Fibroblast of lung (primary cell): ENCODE results near the gene CELF3. TPM values are rescaled to one million over a fixed set of nuclear protein-coding genes. Genes with fewer than 3 reads are reported as not detected.
"Not testable (repeated sequence)": the region's sequence is repeated elsewhere in the genome, so short reads cannot be mapped to it uniquely, and the experiment has no call there.

ENCODE experiments used
- DNase-seq, 2 donors: peaks; one replicate each; pipeline versions ENCODE4 v3.0.0 to v3.0.0-alpha.2; 2010; ENCODE audit warnings: low read depth in 2 of 2
- H2AFZ ChIP-seq: 2 replicates; pipeline ENCODE4 v1.5.1; 2012; ENCODE audit warnings: low read length, control low read depth, inconsistent platforms
- H3K27ac ChIP-seq: 2 replicates; pipeline ENCODE4 v1.5.1; 2011; ENCODE audit warnings: low read length, control low read depth; ENCODE audit not compliant: insufficient read depth
- H3K27me3 ChIP-seq: 2 replicates; pipeline ENCODE4 v1.5.1; 2011; ENCODE audit warnings: mild to moderate bottlenecking, low read length; ENCODE audit not compliant: control insufficient read depth, insufficient read depth
- H3K36me3 ChIP-seq: 2 replicates; pipeline ENCODE4 v1.5.1; 2011; ENCODE audit warnings: low read length; ENCODE audit not compliant: control insufficient read depth, insufficient read depth
- H3K4me1 ChIP-seq: 2 replicates; pipeline ENCODE4 v1.5.1; 2011; ENCODE audit warnings: low read length; ENCODE audit not compliant: control insufficient read depth, insufficient read depth; ENCODE audit errors: extremely low read depth
- H3K4me2 ChIP-seq: 2 replicates; pipeline ENCODE4 v1.5.1; 2011; ENCODE audit warnings: low read length, control low read depth; ENCODE audit not compliant: insufficient read depth; ENCODE audit errors: extremely low read depth
- H3K4me3 ChIP-seq, 4 experiments: fragments of 200-600 bp in 1 of 4; sonication (generic) in 1 of 4; replicated peaks in 1 of 4; 2 replicates each; pipeline ENCODE4 v1.5.1; 2011 to 2016; ENCODE audit warnings: low read length in 4 of 4, low read depth in 3 of 4, mild to moderate bottlenecking in 3 of 4, control low read depth in 2 of 4, inconsistent platforms in 1 of 4, mixed read lengths in 1 of 4; ENCODE audit not compliant: insufficient read depth in 1 of 4; ENCODE audit errors: control extremely low read depth in 1 of 4
- H3K79me2 ChIP-seq: 2 replicates; pipeline ENCODE4 v1.5.1; 2012; ENCODE audit warnings: mild to moderate bottlenecking, low read length, inconsistent platforms; ENCODE audit not compliant: control insufficient read depth, insufficient read depth
- H3K9ac ChIP-seq: 2 replicates; pipeline ENCODE4 v1.5.1; 2011; ENCODE audit warnings: mild to moderate bottlenecking, low read length, control low read depth; ENCODE audit not compliant: insufficient read depth
- H3K9me3 ChIP-seq: 2 replicates; pipeline ENCODE4 v1.5.1; 2012; ENCODE audit warnings: low read depth, low read length; ENCODE audit not compliant: control insufficient read depth, insufficient read depth
- H4K20me1 ChIP-seq: 2 replicates; pipeline ENCODE4 v1.5.1; 2011; ENCODE audit warnings: low read length; ENCODE audit not compliant: control insufficient read depth, insufficient read depth; ENCODE audit errors: extremely low read depth
- EZH2 ChIP-seq: IDR thresholded peaks from 2 replicates; pipeline ENCODE4 v1.5.1; 2012; ENCODE audit warnings: low read length, control low read depth, mild to moderate bottlenecking; ENCODE audit errors: missing control alignments
- polyA plus RNA-seq, 2 donors: library from polyadenylated mRNA; depleted of rRNA in 1 of 2; stranded (reverse) in 1 of 2; unstranded in 1 of 2; fragments of >200 nt; gene quantifications; 2 replicates each; pipeline ENCODE4 v1.2.1, GENCODE V29; 2011 to 2012; ENCODE audit warnings: missing spikeins in 1 of 2
- total RNA-seq: library from RNA; depleted of rRNA; stranded (reverse); fragments of >200 nt; gene quantifications from 2 replicates; pipeline ENCODE4 v1.2.1, GENCODE V29; 2014
- TF ChIP-seq, protein P1 (sequence below), 2 donors: IDR thresholded peaks in 1 of 2; conservative IDR thresholded peaks in 1 of 2; 1 replicate in 1 of 2; 2 replicates in 1 of 2; pipeline ENCODE4 v1.5.1; 2011 to 2012; ENCODE audit warnings: low read length in 2 of 2, control low read depth in 1 of 2, inconsistent platforms in 1 of 2, low read depth in 1 of 2, mild to moderate bottlenecking in 1 of 2

Gene CELF3
- total and polyA plus RNA-seq, 2 donors (not counting 1 experiment from before 2014, with no cell fraction given) = not detected

DNA sequence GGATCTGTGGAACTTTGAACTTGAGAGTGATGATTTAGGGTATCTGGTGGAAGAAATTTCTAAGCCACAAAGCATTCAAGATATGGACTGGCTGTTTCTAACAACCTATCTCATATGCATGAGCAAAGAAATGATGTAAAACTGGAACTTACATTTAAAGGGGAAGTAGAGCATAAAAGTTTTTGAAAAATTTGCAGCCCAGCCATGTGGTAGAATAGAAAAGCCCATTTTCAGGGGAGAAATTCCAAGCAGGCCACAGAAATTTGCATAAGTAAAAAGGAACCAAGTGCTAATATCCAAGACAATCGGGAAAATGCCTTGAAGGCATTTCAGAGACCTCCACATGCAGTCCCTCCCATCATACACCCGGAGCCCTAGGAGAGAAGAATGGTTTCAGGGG, 20.4 kb upstream of the CELF3 start:
- Histone ChIP-seq H3K4me3 (no peak overlapping the region), H3K79me2 (no peaks in the 10 kb centered on the region), H2AFZ (no peak overlapping the region), H3K27ac (no peak overlapping the region), H3K9me3 (no peaks in the 10 kb centered on the region), H4K20me1 (no peaks in the 10 kb centered on the region), H3K27me3 (peaks cover 3% of the 10 kb centered on the region), H3K4me1 (no peaks in the 10 kb centered on the region), H3K9ac (no peak overlapping the region), H3K4me2 (no peak overlapping the region), H3K36me3 (no peaks in the 10 kb centered on the region)
- no peak for DNase-seq
- TF ChIP-seq, protein P1, sequence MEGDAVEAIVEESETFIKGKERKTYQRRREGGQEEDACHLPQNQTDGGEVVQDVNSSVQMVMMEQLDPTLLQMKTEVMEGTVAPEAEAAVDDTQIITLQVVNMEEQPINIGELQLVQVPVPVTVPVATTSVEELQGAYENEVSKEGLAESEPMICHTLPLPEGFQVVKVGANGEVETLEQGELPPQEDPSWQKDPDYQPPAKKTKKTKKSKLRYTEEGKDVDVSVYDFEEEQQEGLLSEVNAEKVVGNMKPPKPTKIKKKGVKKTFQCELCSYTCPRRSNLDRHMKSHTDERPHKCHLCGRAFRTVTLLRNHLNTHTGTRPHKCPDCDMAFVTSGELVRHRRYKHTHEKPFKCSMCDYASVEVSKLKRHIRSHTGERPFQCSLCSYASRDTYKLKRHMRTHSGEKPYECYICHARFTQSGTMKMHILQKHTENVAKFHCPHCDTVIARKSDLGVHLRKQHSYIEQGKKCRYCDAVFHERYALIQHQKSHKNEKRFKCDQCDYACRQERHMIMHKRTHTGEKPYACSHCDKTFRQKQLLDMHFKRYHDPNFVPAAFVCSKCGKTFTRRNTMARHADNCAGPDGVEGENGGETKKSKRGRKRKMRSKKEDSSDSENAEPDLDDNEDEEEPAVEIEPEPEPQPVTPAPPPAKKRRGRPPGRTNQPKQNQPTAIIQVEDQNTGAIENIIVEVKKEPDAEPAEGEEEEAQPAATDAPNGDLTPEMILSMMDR (conservative IDR thresholded peaks at IDR 0.05 in 1 of 2, IDR thresholded peaks at IDR 0.05 in 1 of 2; ENCODE audit: low read depth in 1 of 2, low read length in 2 of 2) = no peak
- no peak for TF ChIP-seq EZH2

DNA sequence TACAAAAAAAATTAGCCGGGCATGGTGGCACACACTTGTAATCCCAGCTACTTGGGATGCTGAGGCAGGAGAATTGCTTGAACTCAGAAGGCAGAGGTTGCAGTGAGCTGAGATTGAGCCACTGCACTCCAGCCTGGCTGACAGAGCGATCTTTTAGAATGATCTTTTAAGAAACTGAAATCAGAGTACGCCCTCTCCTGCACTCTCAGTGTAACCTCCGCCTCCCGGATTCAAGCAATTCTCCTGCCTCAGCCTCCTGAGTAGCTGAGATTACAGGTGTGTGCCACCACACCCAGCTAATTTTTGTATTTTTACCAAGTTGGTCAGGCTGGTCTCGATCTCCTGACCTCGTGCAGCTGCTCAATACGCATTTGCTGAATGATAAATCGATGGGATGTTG, 17.4 kb upstream of the CELF3 start:
- not testable (repeated sequence) for H3K9ac ChIP-seq, DNase-seq, H3K9me3 ChIP-seq, H3K4me2 ChIP-seq, H3K4me3 ChIP-seq, H3K4me1 ChIP-seq, H4K20me1 ChIP-seq, H3K27me3 ChIP-seq, H2AFZ ChIP-seq, H3K79me2 ChIP-seq, H3K27ac ChIP-seq, H3K36me3 ChIP-seq

DNA sequence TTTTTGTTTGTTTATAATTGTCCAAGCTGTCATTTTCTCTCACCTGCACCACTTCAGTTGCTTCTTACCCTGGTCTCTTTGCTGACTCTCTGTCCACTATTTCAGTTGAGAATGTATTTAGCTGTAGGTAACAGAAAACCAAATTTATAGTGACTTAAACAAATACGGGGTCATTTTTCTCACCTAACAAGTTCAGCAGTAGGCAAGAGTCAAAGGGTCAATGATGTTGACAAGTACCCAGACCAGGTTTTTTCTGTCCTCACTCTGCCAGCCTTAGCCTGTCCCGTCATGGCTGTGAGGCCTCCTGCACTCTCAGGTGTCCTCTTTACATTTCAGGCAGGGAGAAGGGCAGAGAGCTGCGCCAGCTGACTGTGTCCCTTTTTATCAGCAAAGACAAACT, 16.5 kb upstream of the CELF3 start:
- Histone ChIP-seq H3K4me2 (no peak overlapping the region), H3K36me3 (no peaks in the 10 kb centered on the region), H3K9me3 (no peaks in the 10 kb centered on the region), H3K4me1 (no peaks in the 10 kb centered on the region), H3K9ac (no peak overlapping the region), H3K4me3 (no peak overlapping the region), H3K27ac (no peak overlapping the region), H3K27me3 (peaks cover 6% of the 10 kb centered on the region), H4K20me1 (no peaks in the 10 kb centered on the region), H2AFZ (no peak overlapping the region), H3K79me2 (no peaks in the 10 kb centered on the region)
- no peak for DNase-seq
- TF ChIP-seq EZH2 = no peak
- TF ChIP-seq, protein P1 (conservative IDR thresholded peaks at IDR 0.05 in 1 of 2, IDR thresholded peaks at IDR 0.05 in 1 of 2; ENCODE audit: low read depth in 1 of 2, low read length in 2 of 2) = no peak

DNA sequence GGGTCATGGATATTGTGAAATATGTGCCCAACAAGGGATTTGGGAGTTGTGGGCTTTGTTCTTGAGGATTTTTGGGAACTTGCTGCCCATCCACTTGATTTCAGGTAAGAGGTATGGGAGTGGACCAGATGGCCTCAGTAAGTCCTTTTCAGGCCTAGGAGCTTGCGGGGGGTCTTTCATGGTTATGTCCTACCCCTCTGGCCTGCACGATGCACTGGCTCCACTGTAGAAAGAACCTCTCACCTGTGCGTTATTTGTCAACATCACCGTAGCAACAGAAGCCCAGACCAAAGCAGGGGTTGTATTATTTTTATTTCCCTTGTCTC, 13.3 kb upstream of the CELF3 start:
- H3K4me2 ChIP-seq = no peak overlapping the region
- no peaks in the 10 kb centered on the region for H3K36me3 ChIP-seq
- no peaks in the 10 kb centered on the region for H3K4me1 ChIP-seq
- H3K9ac ChIP-seq = no peak overlapping the region
- H4K20me1 ChIP-seq = no peaks in the 10 kb centered on the region
- H3K9me3 ChIP-seq = no peaks in the 10 kb centered on the region
- H3K27me3 ChIP-seq = peaks cover 14% of the 10 kb centered on the region
- TF ChIP-seq EZH2 = no peak
- TF ChIP-seq, protein P1 (conservative IDR thresholded peaks at IDR 0.05 in 1 of 2, IDR thresholded peaks at IDR 0.05 in 1 of 2; ENCODE audit: low read depth in 1 of 2, low read length in 2 of 2) = no peak
- no peaks in the 10 kb centered on the region for H3K79me2 ChIP-seq
- DNase-seq = no peak
- H3K27ac ChIP-seq = no peak overlapping the region
- H3K4me3 ChIP-seq = no peak overlapping the region
- no peak overlapping the region for H2AFZ ChIP-seq
